G401.6 (cell line): ENCODE data around the gene DDC.
"Not testable (repeated sequence)": the region's sequence is repeated elsewhere in the genome, so short reads cannot be mapped to it uniquely, and the experiment has no call there.

Source experiments
- FAIRE-seq: peaks from 2 replicates; lab custom pipeline; 2012; peaks lifted over from hg19 to GRCh38; lab: Jason Lieb, UNC

DDC gene

GRCh38 chr7:50480797-50481196 lies 84.4 kb downstream of the DDC start:
- FAIRE-seq: no peak

DNA sequence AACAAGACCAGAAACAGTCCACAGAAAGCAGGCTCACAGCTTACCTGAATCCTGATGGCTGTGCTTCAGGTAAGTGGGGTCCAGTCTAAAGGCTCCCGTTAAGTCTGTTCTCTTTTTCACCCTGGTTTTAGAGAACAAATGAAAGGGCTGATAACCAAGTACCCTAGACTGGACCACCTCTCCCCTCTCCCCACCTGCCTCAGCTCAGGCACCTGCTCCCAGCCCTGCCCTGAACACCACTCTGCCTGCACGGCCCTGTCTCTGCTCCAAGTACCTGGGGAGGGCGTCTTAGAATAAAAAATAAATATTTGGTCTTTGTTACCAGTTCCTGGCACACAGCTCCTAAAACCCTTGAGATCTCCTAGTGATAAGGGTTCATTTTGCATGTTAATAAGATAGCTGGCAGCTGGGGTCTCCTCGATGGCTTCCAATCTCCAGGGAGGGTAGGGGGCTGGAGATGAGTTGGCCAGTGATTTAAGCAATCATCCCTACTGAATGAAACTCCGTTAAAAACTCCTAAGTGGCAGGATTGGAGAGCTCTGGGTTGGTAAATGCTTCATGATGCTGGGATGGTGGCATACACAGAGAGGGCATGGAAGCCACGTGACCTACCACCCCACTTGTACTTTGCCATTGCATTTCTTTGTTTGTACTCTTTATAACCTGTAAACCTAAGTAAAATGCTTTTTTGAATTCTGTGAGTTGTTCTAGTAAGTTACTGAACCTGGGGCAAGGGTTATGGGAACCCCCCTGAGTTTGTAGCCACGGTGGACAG lies 85.3 kb downstream of the DDC start:
- no peak for FAIRE-seq

DNA sequence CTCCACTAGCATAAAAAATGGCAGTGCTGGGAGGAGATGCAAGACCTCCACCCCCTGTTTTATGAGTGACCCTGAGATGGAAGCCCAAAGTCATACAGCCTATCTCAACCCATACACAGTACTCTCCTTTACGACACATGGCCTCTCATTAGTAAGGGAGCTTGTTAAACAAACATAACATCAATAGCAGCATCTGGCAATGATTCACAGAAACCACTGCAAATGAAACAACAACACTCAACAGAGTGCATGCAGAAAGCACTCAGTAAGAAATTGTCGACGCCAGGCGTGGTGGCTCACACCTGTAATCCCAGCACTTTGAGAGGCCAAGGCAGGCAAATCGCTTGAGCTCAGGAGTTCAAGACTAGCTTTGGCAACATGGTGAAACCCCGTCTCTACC lies 87.6 kb downstream of the DDC start:
- no peak for FAIRE-seq

DNA sequence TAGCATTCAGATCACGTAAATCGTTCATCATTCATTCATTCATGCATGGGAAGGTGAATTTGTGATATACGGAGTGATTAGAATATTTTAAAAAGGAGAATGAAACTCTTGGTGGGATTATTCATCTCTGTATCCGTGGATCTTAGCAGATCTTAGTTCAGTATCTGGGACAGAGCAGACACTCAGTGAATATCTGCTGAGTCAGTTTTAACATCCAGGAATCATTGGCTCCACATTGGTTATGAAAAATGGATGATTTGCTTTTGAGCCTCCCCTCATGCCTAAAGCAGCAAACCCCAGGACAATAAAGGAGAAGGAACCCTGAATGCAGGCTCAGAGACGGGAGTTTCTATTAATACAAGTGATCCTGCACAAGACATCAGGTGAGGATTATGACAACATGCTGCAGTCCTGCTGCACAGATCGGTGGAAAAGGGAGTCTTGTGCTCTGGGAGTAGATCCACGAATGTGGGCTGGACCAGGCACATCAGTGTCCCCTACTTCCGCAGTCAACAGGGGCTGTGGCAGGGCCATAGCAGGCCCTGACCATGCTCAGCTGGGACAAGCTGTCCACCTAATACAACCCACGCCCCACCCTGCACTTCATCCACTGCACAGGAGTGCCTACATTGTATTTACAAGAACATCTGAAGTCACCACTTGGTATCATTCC lies 88.1 kb downstream of the DDC start:
- FAIRE-seq: no peak

- FAIRE-seq: no peak
These were observed 89.9 kb downstream of the DDC start for GRCh38 chr7:50475340-50475739.

- no peak for FAIRE-seq
These were observed 90.6 kb downstream of the DDC start for GRCh38 chr7:50474382-50475160.

DNA sequence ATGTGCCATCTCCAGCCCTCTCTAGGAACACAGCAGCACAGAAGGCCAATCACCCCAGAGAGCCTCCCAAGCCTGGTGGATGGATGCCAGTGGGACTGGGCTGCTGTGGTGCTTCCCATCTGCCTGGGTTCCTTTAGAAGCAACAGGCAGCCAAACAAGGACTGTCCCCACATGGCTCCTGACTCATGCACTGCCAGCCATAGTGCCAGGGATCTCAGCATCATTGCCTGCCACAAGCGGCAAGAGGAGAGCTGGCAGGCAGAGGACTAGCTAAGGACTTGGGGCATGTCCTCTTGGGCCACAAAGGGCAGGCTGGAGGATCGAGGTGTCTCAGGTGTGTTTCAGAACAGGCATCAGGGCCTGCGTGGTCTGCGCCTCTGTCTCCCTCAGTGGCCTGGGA lies 91.7 kb downstream of the DDC start:
- no peak for FAIRE-seq

DNA sequence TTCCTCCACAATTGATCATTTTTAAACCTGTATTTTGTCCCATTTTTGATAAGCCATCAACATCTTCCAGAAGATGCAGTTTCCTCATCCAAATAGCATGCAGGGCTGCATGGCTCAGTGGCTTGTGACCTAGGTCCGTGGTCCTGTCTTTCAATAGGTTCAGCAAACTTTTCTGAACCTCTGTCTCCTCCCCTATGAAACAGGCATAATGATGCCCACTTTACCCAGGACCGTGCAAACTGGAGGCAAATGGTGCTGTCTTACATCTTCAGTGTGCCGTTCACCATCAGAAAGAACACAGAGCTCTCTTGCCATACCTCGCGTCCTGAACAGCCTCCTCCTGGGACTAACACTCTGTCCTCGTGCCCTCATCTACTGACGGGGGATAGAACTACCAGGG lies 92.8 kb downstream of the DDC start:
- FAIRE-seq: no peak

DNA sequence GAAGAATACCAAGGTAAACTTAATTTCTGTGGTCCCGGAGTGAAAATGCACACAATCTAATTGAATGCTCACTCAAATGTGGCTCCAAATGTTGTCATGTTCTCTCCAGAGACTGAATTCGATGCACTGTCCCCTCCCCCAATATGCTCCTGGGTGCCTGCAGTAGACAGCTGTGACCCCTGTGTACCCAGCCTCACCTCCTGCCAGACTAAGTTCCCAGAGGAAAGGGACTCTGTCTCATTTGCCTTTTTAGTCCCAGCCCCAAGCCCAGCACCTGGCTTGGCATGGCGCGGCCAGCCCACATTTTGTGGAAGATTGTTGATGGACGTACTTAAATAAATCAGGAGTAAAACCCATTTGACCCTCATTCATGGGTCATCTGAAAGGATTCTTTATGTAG lies 93.2 kb downstream of the DDC start:
- no peak for FAIRE-seq

DNA sequence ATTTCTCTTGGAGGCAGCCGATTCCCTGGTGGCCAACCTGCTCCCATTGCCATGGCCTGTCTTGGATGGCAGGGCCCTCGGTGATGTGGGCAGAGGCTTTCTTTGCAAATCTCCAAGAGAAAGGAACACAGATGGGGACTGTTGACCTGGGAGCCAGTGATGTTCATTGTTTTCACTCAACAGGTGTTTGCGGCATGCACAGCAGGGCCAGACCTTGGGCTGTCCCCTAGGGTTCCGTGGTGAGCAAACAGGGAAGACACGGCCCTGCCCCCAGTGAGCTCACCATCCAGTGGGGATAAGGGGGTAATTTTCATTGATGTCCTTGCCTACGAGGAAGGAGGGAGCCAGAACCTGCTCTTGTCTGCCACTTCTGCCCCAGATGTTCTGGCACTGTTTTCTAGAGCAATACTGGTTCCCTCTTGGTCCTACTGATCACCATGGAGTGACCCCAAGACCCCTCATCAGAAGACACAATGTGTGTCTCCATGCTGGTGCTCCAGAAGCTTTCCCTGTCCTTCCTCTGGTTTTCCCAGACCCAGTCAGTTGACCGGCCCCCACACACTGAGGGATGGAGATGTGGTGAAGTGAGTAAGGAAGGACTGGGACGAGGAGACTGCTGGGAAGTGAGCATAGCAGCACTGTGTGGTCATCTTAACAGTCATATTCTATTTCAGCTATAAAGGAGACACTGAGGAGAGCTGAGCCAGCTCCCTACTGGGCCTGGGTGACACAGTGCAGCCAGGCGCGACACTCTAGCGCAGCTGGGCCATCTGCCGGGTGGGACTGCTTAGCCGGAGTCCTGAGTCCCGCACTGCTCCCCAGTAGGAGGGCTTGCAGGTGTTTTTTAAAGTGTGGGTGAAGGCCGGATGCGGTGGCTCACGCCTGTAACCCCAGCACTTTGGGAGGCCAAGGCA lies 94.7 kb downstream of the DDC start:
- FAIRE-seq: no peak

GRCh38 chr7:50469181-50469580 lies 96.0 kb downstream of the DDC start:
- FAIRE-seq: no peak

GRCh38 chr7:50467817-50468610 lies 97.2 kb downstream of the DDC start:
- no peak for FAIRE-seq

DNA sequence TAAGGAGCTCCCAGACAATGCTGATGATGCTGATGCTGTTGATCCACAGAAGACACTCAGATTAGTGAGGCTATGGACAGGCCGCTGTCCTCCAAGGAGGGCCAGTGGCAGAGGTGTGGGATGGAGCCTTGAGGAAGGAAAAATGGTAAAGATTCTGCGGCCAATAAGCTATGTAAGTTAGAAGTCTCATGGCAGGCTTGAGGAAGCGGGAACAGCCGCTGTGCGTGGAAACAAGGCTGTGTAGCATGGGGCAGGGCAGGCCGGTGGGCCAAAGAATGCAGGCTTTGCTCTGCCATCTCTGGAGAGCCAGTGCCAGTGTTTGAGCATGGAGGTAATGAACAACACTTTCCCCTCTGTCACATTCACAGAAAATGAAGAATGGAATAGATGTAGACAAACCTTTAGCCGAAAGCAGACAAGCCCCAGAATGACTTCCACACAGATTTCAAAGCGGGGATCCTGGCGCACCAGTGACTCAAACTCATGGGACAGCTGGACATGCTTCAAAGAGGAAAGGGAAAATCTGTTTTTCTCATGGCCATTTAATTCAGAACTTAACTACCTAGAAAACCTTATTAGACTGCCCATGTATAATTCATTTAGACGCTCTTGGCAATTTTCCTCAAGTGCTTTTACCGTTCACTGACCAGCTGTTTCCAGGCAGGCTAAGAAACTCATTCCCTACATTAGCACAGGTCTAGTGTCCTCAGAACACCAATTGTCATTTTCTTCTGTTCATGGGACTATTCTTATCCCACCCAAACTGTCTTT lies 98.2 kb downstream of the DDC start:
- no peak for FAIRE-seq

DNA sequence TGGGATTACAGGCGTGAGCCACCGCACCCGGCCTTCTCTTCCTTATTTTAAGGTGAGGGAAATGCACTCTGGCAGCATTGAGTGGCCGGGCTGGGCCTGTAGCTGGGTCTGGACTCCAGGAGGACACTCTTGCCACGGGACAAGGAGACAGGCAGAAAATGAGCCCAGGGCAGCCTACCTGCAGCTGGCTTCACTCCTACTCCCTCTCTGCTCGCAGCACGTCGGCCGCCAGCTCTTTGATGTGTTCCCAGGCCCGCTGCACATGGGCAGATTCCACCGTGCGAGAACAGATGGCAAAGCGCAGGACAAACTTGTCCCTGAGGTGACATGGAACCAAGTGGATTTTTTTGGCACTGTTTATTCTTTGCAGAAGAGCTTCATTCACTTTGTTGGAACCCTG lies 102.2 kb downstream of the DDC start:
- FAIRE-seq: no peak

DNA sequence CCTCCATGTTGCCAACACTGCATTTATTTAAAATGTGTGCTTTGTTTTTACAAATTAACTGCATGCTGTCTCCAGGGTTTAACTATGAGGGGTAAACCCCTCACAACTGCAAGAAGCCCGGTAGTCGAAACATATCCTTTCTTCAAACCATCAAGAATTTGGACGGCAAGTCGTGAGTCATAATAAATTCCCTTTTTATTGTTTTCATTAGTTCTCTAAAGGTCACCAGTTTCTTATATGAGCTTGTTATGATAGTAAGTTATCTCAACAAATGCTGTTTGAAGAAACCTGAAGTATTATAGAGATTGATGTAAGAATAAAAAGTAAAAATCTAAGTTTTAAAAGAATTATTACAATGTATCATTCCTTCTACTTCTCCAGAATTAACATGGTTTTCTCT lies 102.8 kb downstream of the DDC start:
- no peak for FAIRE-seq

GRCh38 chr7:50461695-50462094 lies 103.5 kb downstream of the DDC start:
- FAIRE-seq: no peak

GRCh38 chr7:50459183-50459582 lies 106.0 kb downstream of the DDC start:
- FAIRE-seq: not testable (repeated sequence)

DNA sequence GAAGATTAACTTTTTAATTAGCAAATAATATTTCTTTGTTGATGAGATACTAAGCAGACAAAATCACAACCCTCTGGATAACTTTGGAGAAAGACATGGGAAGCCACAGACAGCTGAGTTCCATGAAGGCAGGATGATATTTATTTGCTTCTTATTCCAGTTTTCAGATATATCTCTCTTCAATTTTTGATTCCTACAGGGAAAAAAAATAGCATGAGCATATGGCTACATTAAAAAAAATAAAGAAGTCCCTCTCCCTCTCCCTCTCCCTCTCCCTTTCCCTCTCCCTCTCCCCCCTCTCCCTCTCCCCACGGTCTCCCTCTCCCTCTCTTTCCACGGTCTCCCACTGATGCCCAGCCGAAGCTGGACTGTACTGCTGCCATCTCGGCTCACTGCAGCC lies 106.6 kb downstream of the DDC start:
- not testable (repeated sequence) for FAIRE-seq

DNA sequence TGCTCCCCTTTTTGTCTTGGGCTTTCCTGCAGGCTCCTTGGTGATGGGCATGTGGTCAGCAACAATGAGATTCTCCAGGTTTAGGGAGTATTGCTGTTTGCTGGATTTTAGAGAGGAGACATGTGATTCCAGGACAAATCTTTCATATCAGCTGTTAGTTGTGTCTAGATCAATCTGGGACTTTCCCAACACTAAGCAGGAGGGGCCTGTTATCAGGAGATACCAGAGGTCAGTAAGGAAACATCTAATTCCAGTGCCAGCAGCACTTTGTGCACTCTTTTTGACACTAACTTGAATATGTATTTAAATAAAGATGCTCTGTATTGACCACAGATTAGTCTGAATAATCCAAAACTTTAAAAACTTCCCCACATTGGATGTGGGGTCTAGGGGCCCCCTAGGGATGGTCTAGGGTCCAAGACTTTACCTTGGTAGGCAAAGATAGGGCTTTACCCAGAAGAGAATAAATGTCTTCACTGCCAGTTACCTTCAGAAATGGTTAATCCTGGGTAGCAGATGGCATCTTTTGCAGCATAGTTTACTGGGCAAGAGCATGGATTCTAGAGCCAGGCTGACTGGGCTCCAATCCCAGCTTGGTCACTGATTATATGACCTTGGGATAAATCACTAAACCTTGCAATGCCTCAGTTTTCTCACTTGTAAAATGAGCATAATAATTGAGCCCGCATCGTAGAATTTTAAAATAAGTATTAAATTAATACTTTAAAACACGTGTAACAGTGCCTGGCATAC lies 108.7 kb downstream of the DDC start:
- FAIRE-seq: no peak

DNA sequence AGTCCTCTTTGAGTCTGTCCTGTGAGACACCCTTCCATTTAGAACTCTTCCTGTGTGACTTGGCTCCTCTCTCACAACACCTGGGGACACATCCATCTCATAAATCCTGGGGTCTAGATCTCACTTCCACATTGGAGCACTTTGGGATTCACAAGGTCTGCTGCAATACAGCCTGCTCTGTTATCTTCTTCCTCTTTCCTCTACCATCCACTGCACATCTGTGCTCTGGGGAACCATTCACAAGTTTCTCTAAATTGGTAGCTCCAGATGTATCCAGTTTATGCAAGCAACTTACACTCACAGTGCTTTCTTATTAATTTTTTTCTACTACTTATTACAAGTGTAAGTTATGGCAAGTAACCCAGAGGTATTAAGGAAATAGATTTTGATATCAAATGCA lies 109.5 kb downstream of the DDC start:
- FAIRE-seq: no peak
